Tibial nerve (tissue), 4 donors: ENCODE data around the gene RYK.

Experiments
- EP300 ChIP-seq, 2 donors: sonication (generic); formaldehyde crosslinking; IDR thresholded peaks; one replicate each; pipeline ENCODE4 v1.6.1; 2017; ENCODE audit warnings: antibody characterized with exemption in 2 of 2, mild to moderate bottlenecking in 1 of 2
- POLR2A ChIP-seq, 2 donors: fragments of 450-650 bp; IDR thresholded peaks; one replicate each; pipeline ENCODE4 v1.6.1; 2017; ENCODE audit warnings: antibody characterized with exemption in 2 of 2, mild to moderate bottlenecking in 2 of 2, moderate library complexity in 2 of 2
- TF ChIP-seq, protein P1 (sequence below), 5 experiments: fragments of 200-600 bp in 3 of 5; fragments of 450-650 bp in 2 of 5; sonication (generic) in 3 of 5; IDR thresholded peaks; one replicate each; pipeline ENCODE4 v1.5.1; 2016 to 2019; ENCODE audit warnings: antibody characterized with exemption in 5 of 5, mild to moderate bottlenecking in 3 of 5, moderate library complexity in 2 of 5

DNA sequence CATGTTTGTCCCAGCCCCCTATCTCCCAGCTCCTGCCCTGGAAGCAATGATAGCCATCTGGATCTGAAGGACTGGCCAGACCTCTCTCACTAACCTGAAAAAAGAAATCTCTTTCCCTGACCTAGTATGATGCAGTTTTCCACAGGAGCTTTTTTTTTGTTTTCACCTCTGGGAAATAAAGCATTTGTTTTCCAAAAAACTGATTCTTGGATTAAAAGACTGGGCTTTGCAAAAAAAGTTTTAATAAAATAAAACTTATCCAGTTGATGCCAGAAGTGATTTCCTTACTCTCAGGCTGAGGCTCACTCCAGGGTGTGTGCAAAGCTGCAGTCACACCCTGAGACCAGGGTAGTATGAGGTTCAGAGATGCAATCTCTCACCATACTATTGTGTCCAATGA lies 104.0 kb downstream of the RYK start:
- TF ChIP-seq, protein P1, sequence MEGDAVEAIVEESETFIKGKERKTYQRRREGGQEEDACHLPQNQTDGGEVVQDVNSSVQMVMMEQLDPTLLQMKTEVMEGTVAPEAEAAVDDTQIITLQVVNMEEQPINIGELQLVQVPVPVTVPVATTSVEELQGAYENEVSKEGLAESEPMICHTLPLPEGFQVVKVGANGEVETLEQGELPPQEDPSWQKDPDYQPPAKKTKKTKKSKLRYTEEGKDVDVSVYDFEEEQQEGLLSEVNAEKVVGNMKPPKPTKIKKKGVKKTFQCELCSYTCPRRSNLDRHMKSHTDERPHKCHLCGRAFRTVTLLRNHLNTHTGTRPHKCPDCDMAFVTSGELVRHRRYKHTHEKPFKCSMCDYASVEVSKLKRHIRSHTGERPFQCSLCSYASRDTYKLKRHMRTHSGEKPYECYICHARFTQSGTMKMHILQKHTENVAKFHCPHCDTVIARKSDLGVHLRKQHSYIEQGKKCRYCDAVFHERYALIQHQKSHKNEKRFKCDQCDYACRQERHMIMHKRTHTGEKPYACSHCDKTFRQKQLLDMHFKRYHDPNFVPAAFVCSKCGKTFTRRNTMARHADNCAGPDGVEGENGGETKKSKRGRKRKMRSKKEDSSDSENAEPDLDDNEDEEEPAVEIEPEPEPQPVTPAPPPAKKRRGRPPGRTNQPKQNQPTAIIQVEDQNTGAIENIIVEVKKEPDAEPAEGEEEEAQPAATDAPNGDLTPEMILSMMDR (IDR thresholded peaks at IDR 0.05), result no peak
- no peak for TF ChIP-seq POLR2A (IDR thresholded peaks at IDR 0.05)
- no peak for TF ChIP-seq EP300 (IDR thresholded peaks at IDR 0.05)
